CD4-positive, alpha-beta memory T cell (primary cell): Measurements from ENCODE around the gene RHBDL3. TPM values are rescaled to one million over a fixed set of nuclear protein-coding genes. Genes with fewer than 3 reads are reported as not detected.

Experiments used
- CTCF ChIA-PET: fragments of 350-600 bp; sonication (Branson Sonifier 250); formaldehyde crosslinking; loops from one replicate; lab custom pipeline; 2021; ENCODE audit warnings: inconsistent platforms; ENCODE audit not compliant: partially characterized antibody; lab: Charles Lee
- POLR2A ChIA-PET: fragments of 350-600 bp; sonication (Branson Sonifier 250); formaldehyde crosslinking; loops from one replicate; lab custom pipeline; 2021; ENCODE audit not compliant: partially characterized antibody; lab: Charles Lee
- DNase-seq, 5 donors: peaks; one replicate each; pipeline versions ENCODE4 v3.0.0 to v3.0.0-alpha.2; 2020 to 2022; ENCODE audit warnings: mixed read lengths in 1 of 5
- H3K27ac ChIP-seq: one replicate; pipeline ENCODE4 v1.7.0; 2013; ENCODE audit warnings: low read depth, low read length
- H3K27me3 ChIP-seq: 2 replicates; pipeline ENCODE4 v1.7.0; 2013; ENCODE audit warnings: mild to moderate bottlenecking, low read length, moderate library complexity; ENCODE audit not compliant: insufficient read depth
- H3K36me3 ChIP-seq: 2 replicates; pipeline ENCODE4 v1.7.0; 2013; ENCODE audit warnings: mild to moderate bottlenecking, low read length, moderate library complexity; ENCODE audit not compliant: insufficient read depth
- H3K4me1 ChIP-seq: 2 replicates; pipeline ENCODE4 v1.7.0; 2013; ENCODE audit warnings: mild to moderate bottlenecking, low read length, moderate library complexity; ENCODE audit not compliant: insufficient read depth
- H3K4me3 ChIP-seq, 2 donors: one replicate each; pipeline ENCODE4 v1.7.0; 2013; ENCODE audit warnings: low read length in 2 of 2, mild to moderate bottlenecking in 1 of 2
- H3K9me3 ChIP-seq, 2 donors: one replicate each; pipeline ENCODE4 v1.7.0; 2013; ENCODE audit warnings: low read length in 2 of 2, control low read depth in 1 of 2; ENCODE audit not compliant: control insufficient read depth in 1 of 2
- H3K27ac Mint-ChIP-seq, 7 donors: one replicate each; pipeline ENCODE4 v1.8.0; 2020 to 2021; ENCODE audit warnings: mixed read lengths in 7 of 7, mild to moderate bottlenecking in 6 of 7, inconsistent platforms in 3 of 7, moderate library complexity in 3 of 7
- H3K27me3 Mint-ChIP-seq, 2 donors: one replicate each; pipeline ENCODE4 v1.8.0; 2020 to 2021; ENCODE audit warnings: mixed read lengths in 2 of 2
- H3K36me3 Mint-ChIP-seq, 2 donors: one replicate each; pipeline ENCODE4 v1.8.0; 2020 to 2021; ENCODE audit warnings: mixed read lengths in 2 of 2, inconsistent platforms in 1 of 2, mild to moderate bottlenecking in 1 of 2
- H3K4me1 Mint-ChIP-seq, 4 donors: one replicate each; pipeline ENCODE4 v1.8.0; 2020 to 2021; ENCODE audit warnings: mixed read lengths in 4 of 4, mild to moderate bottlenecking in 1 of 4
- H3K4me3 Mint-ChIP-seq, 8 donors: one replicate each; pipeline ENCODE4 v1.8.0; 2020 to 2021; ENCODE audit warnings: mixed read lengths in 8 of 8, mild to moderate bottlenecking in 7 of 8, moderate library complexity in 6 of 8, inconsistent platforms in 3 of 8
- H3K9me3 Mint-ChIP-seq, 8 donors: one replicate each; pipeline ENCODE4 v1.8.0; 2020 to 2021; ENCODE audit warnings: mixed read lengths in 8 of 8, mild to moderate bottlenecking in 5 of 8, inconsistent platforms in 3 of 8, moderate library complexity in 1 of 8
- intact Hi-C: fragments of 100-400 bp; cut with micrococcal nuclease; formaldehyde crosslinking; loops from one replicate; pipeline ENCODE4 v1.15.1; 2023
- polyA plus RNA-seq, 2 donors: library from polyadenylated mRNA; unstranded; fragments of 300-500 nt; fragmentation: Illumina TruSeq; gene quantifications; one replicate each; pipeline ENCODE4 v1.2.3, GENCODE V29; 2021
- total RNA-seq, 2 experiments: library from RNA; stranded (reverse); gene quantifications; one replicate each; pipeline ENCODE4 v1.2.3, GENCODE V29; 2021

The RHBDL3 gene
- total and polyA plus RNA-seq, 4 experiments from 2014 or later = not detected

- ChIA-PET POLR2A (no interaction called here), CTCF (no interaction called here)
- no peaks in the 10 kb centered on the region for H3K9me3 ChIP-seq
- Mint-ChIP-seq H3K27me3 (peaks cover 3 to 10% of the 10 kb centered on the region in 2 donors), H3K9me3 (no peaks in the 10 kb centered on the region), H3K4me3 (no peak overlapping the region), H3K27ac (no peak overlapping the region), H3K36me3 (no peaks in the 10 kb centered on the region), H3K4me1 (no peaks in the 10 kb centered on the region)
- H3K27ac ChIP-seq = no peak overlapping the region
- H3K4me3 ChIP-seq = no peak overlapping the region
- H3K4me1 ChIP-seq = no peaks in the 10 kb centered on the region
- intact Hi-C loops = no loop called here
- no peaks in the 10 kb centered on the region for H3K27me3 ChIP-seq
- no peak for DNase-seq
- no peaks in the 10 kb centered on the region for H3K36me3 ChIP-seq
Measured at GRCh38 chr17:32285306-32285705, 19.7 kb downstream of the RHBDL3 start.

- intact Hi-C loops = no loop called here
- H3K27ac Mint-ChIP-seq = no peak overlapping the region
- no peaks in the 10 kb centered on the region for H3K36me3 Mint-ChIP-seq
- DNase-seq = no peak
- no peaks in the 10 kb centered on the region for H3K36me3 ChIP-seq
- H3K27me3 Mint-ChIP-seq = peaks cover 3 to 10% of the 10 kb centered on the region in 2 donors
- H3K27me3 ChIP-seq = no peaks in the 10 kb centered on the region
- H3K9me3 ChIP-seq = no peaks in the 10 kb centered on the region
- H3K4me1 Mint-ChIP-seq = no peaks in the 10 kb centered on the region
- H3K4me3 ChIP-seq = no peak overlapping the region
- no peaks in the 10 kb centered on the region for H3K9me3 Mint-ChIP-seq
- no peak overlapping the region for H3K27ac ChIP-seq
- H3K4me1 ChIP-seq = no peaks in the 10 kb centered on the region
- CTCF ChIA-PET = no interaction called here
- POLR2A ChIA-PET = no interaction called here
- H3K4me3 Mint-ChIP-seq = no peak overlapping the region
Measured at GRCh38 chr17:32285746-32286517, 20.3 kb downstream of the RHBDL3 start.

GRCh38 chr17:32286518-32286900, 20.9 kb downstream of the RHBDL3 start:
- no peaks in the 10 kb centered on the region for H3K27me3 ChIP-seq
- Mint-ChIP-seq H3K36me3 (no peaks in the 10 kb centered on the region), H3K27me3 (peaks cover 3 to 10% of the 10 kb centered on the region in 2 donors), H3K27ac (no peak overlapping the region), H3K4me1 (no peaks in the 10 kb centered on the region), H3K9me3 (no peaks in the 10 kb centered on the region), H3K4me3 (no peak overlapping the region)
- H3K36me3 ChIP-seq = no peaks in the 10 kb centered on the region
- DNase-seq = no peak
- ChIA-PET POLR2A (no interaction called here), CTCF (no interaction called here)
- no peaks in the 10 kb centered on the region for H3K9me3 ChIP-seq
- intact Hi-C loops = no loop called here
- H3K4me1 ChIP-seq = no peaks in the 10 kb centered on the region
- H3K4me3 ChIP-seq = no peak overlapping the region
- H3K27ac ChIP-seq = no peak overlapping the region

GRCh38 chr17:32287804-32288511, 22.3 kb downstream of the RHBDL3 start:
- H3K27ac ChIP-seq = no peak overlapping the region
- CTCF ChIA-PET = no interaction called here
- H3K9me3 Mint-ChIP-seq = no peaks in the 10 kb centered on the region
- DNase-seq = no peak
- H3K27me3 ChIP-seq = no peaks in the 10 kb centered on the region
- intact Hi-C loops = no loop called here
- no peak overlapping the region for H3K4me3 Mint-ChIP-seq
- peak overlapping the region in 1 of 7 donors; percentile 36 for H3K27ac Mint-ChIP-seq
- H3K4me3 ChIP-seq = no peak overlapping the region
- H3K4me1 ChIP-seq = no peaks in the 10 kb centered on the region
- H3K36me3 Mint-ChIP-seq = no peaks in the 10 kb centered on the region
- POLR2A ChIA-PET = no interaction called here
- H3K36me3 ChIP-seq = no peaks in the 10 kb centered on the region
- peaks cover 0 to 10% of the 10 kb centered on the region in 2 donors for H3K27me3 Mint-ChIP-seq
- no peaks in the 10 kb centered on the region for H3K9me3 ChIP-seq
- no peaks in the 10 kb centered on the region for H3K4me1 Mint-ChIP-seq

- Histone ChIP-seq H3K36me3 (no peaks in the 10 kb centered on the region), H3K4me3 (no peak overlapping the region), H3K9me3 (no peaks in the 10 kb centered on the region), H3K27me3 (no peaks in the 10 kb centered on the region), H3K27ac (no peak overlapping the region), H3K4me1 (no peaks in the 10 kb centered on the region)
- ChIA-PET POLR2A (no interaction called here), CTCF (no interaction called here)
- intact Hi-C loops = no loop called here
- no peaks in the 10 kb centered on the region for H3K36me3 Mint-ChIP-seq
- peaks cover 0 to 8% of the 10 kb centered on the region in 2 donors for H3K27me3 Mint-ChIP-seq
- H3K9me3 Mint-ChIP-seq = no peaks in the 10 kb centered on the region
- no peaks in the 10 kb centered on the region for H3K4me1 Mint-ChIP-seq
- H3K4me3 Mint-ChIP-seq = no peak overlapping the region
- no peak for DNase-seq
- no peak overlapping the region for H3K27ac Mint-ChIP-seq
Measured at GRCh38 chr17:32288615-32289014, 23.0 kb downstream of the RHBDL3 start.

- Mint-ChIP-seq H3K36me3 (no peaks in the 10 kb centered on the region), H3K9me3 (no peaks in the 10 kb centered on the region), H3K4me3 (no peak overlapping the region), H3K27ac (no peak overlapping the region), H3K27me3 (peaks cover 0 to 5% of the 10 kb centered on the region in 2 donors), H3K4me1 (no peaks in the 10 kb centered on the region)
- CTCF ChIA-PET = no interaction called here
- no peak for DNase-seq
- no peaks in the 10 kb centered on the region for H3K9me3 ChIP-seq
- no peak overlapping the region for H3K4me3 ChIP-seq
- no peak overlapping the region for H3K27ac ChIP-seq
- no peaks in the 10 kb centered on the region for H3K27me3 ChIP-seq
- no peaks in the 10 kb centered on the region for H3K36me3 ChIP-seq
- intact Hi-C loops = no loop called here
- H3K4me1 ChIP-seq = no peaks in the 10 kb centered on the region
- POLR2A ChIA-PET = no interaction called here
Measured at GRCh38 chr17:32289471-32290070, 23.9 kb downstream of the RHBDL3 start.

- CTCF ChIA-PET = no interaction called here
- no peaks in the 10 kb centered on the region for H3K4me1 ChIP-seq
- H3K4me3 ChIP-seq = no peak overlapping the region
- Mint-ChIP-seq H3K4me3 (no peak overlapping the region), H3K36me3 (no peaks in the 10 kb centered on the region), H3K4me1 (no peaks in the 10 kb centered on the region), H3K27me3 (peaks cover 0 to 4% of the 10 kb centered on the region in 2 donors), H3K9me3 (no peaks in the 10 kb centered on the region), H3K27ac (no peak overlapping the region)
- no peaks in the 10 kb centered on the region for H3K27me3 ChIP-seq
- no peak overlapping the region for H3K27ac ChIP-seq
- POLR2A ChIA-PET = interaction anchor here (0.7 kb wide), 1 partner anchor 47 kb away, joined by 3 read pairs; no protein-coding TSS in a partner anchor
- no peaks in the 10 kb centered on the region for H3K9me3 ChIP-seq
- no peak for DNase-seq
- intact Hi-C loops = no loop called here
- no peaks in the 10 kb centered on the region for H3K36me3 ChIP-seq
Measured at GRCh38 chr17:32292094-32292493, 26.5 kb downstream of the RHBDL3 start.
